H1 (cell line): ENCODE results near the gene LMAN2. TPM values are rescaled to one million over a fixed set of nuclear protein-coding genes. Genes with fewer than 3 reads are reported as not detected.

Experiments used
- CTCF ChIA-PET: fragments of 300-600 bp; sonication (Branson Sonifier 250); formaldehyde crosslinking; loops from one replicate; lab custom pipeline; 2021; ENCODE audit not compliant: partially characterized antibody; lab: Charles Lee
- POLR2A ChIA-PET: fragments of 300-600 bp; sonication (Branson Sonifier 250); formaldehyde crosslinking; loops from one replicate; lab custom pipeline; 2021; ENCODE audit warnings: inconsistent platforms; ENCODE audit not compliant: partially characterized antibody; lab: Charles Lee
- DNase-seq, 2 experiments: peaks; one replicate each; pipeline versions ENCODE4 v3.0.0 to v3.0.0-alpha.2; 2010 to 2022; ENCODE audit warnings: low spot score in 2 of 2, low read depth in 1 of 2, mixed read lengths in 1 of 2
- FAIRE-seq: peaks from 2 replicates; lab custom pipeline; 2011; peaks lifted over from hg19 to GRCh38; lab: Jason Lieb, UNC
- H2AFZ ChIP-seq: 2 replicates; pipeline ENCODE4 v1.8.1; 2012; ENCODE audit warnings: low read length, inconsistent platforms
- H2AK5ac ChIP-seq: 2 replicates; pipeline ENCODE4 v1.6.1; 2013; ENCODE audit warnings: low read depth, low read length
- H2BK120ac ChIP-seq: replicated peaks from 2 replicates; pipeline ENCODE3; 2013; ENCODE audit warnings: low read depth, low read length, inconsistent platforms
- H2BK12ac ChIP-seq: 2 replicates; pipeline ENCODE4 v1.6.1; 2013; ENCODE audit warnings: low read depth, low read length
- H2BK15ac ChIP-seq: 2 replicates; pipeline ENCODE4 v1.6.1; 2013; ENCODE audit warnings: low read length
- H2BK20ac ChIP-seq: 2 replicates; pipeline ENCODE4 v1.6.1; 2013; ENCODE audit warnings: low read length
- H2BK5ac ChIP-seq: 2 replicates; pipeline ENCODE4 v1.6.1; 2013; ENCODE audit warnings: low read depth, low read length
- H3K14ac ChIP-seq: 2 replicates; pipeline ENCODE4 v1.6.1; 2013; ENCODE audit warnings: inconsistent platforms; ENCODE audit not compliant: insufficient read length
- H3K18ac ChIP-seq: 2 replicates; pipeline ENCODE4 v1.6.1; 2013; ENCODE audit warnings: low read length; ENCODE audit errors: extremely low read depth
- H3K23ac ChIP-seq: 2 replicates; pipeline ENCODE4 v1.6.1; 2013; ENCODE audit warnings: inconsistent platforms; ENCODE audit not compliant: insufficient read length
- H3K23me2 ChIP-seq: 2 replicates; pipeline ENCODE4 v1.6.1; 2013; ENCODE audit warnings: low read depth, low read length
- H3K27ac ChIP-seq: 2 replicates; pipeline ENCODE4 v1.6.1; 2011; ENCODE audit warnings: low read depth, low read length, inconsistent platforms
- H3K27me3 ChIP-seq, 4 experiments: replicated peaks in 1 of 4; 1 replicate in 1 of 4; 2 replicates in 3 of 4; pipeline versions ENCODE4 v1.6.1 to v1.8.1; 2011 to 2013; ENCODE audit warnings: low read length in 3 of 4, mild to moderate bottlenecking in 3 of 4, inconsistent platforms in 2 of 4, mixed read lengths in 2 of 4, moderate library complexity in 1 of 4; ENCODE audit not compliant: control insufficient read depth in 3 of 4, insufficient read depth in 3 of 4; ENCODE audit errors: extremely low read depth in 1 of 4
- H3K36me3 ChIP-seq, 4 experiments: 2 replicates each; pipeline versions ENCODE4 v1.6.1 to v1.8.1; 2011 to 2013; ENCODE audit warnings: mild to moderate bottlenecking in 4 of 4, low read length in 3 of 4, moderate library complexity in 2 of 4, control low read depth in 1 of 4, inconsistent platforms in 1 of 4; ENCODE audit not compliant: insufficient read depth in 4 of 4, control insufficient read depth in 2 of 4
- H3K4ac ChIP-seq: replicated peaks from 2 replicates; pipeline ENCODE3; 2013; ENCODE audit warnings: low read length, low read depth, mixed read lengths, inconsistent platforms; ENCODE audit not compliant: insufficient read length
- H3K4me1 ChIP-seq, 4 experiments: replicated peaks in 1 of 4; 1 replicate in 1 of 4; 2 replicates in 3 of 4; pipeline versions ENCODE4 v1.6.1 to v1.8.1; 2011 to 2013; ENCODE audit warnings: low read length in 3 of 4, inconsistent platforms in 2 of 4, mixed read lengths in 1 of 4; ENCODE audit not compliant: insufficient read depth in 4 of 4, control insufficient read depth in 3 of 4
- H3K4me2 ChIP-seq, 2 experiments: 2 replicates each; pipeline versions ENCODE4 v1.6.1 to v1.8.1; 2011 to 2013; ENCODE audit warnings: low read depth in 2 of 2, low read length in 2 of 2, control low read depth in 1 of 2, inconsistent platforms in 1 of 2, mild to moderate bottlenecking in 1 of 2; ENCODE audit not compliant: insufficient read depth in 1 of 2
- H3K4me3 ChIP-seq, 4 experiments: fragments of 200-600, 300-600 bp in 1 of 4; sonication (generic), shearing (Covaris generic), sonication (Bioruptor Twin) in 1 of 4; 2 replicates each; pipeline versions ENCODE4 v1.5.1 to v1.8.1; 2011 to 2016; ENCODE audit warnings: low read length in 4 of 4, low read depth in 3 of 4, control low read depth in 2 of 4, inconsistent platforms in 2 of 4, mild to moderate bottlenecking in 2 of 4, mixed read lengths in 1 of 4, moderate library complexity in 1 of 4; ENCODE audit not compliant: insufficient read depth in 2 of 4; ENCODE audit errors: extremely low read depth in 1 of 4
- H3K56ac ChIP-seq: replicated peaks from 2 replicates; pipeline ENCODE3; 2013; ENCODE audit warnings: low read depth, mild to moderate bottlenecking, mixed read lengths, low read length, inconsistent platforms; ENCODE audit not compliant: insufficient read length
- H3K79me1 ChIP-seq: 2 replicates; pipeline ENCODE4 v1.6.1; 2013; ENCODE audit warnings: low read depth, low read length, control low read depth
- H3K79me2 ChIP-seq, 2 experiments: 2 replicates each; pipeline versions ENCODE4 v1.6.1 to v1.8.1; 2012 to 2013; ENCODE audit warnings: low read length in 2 of 2, mild to moderate bottlenecking in 2 of 2, inconsistent platforms in 1 of 2; ENCODE audit not compliant: insufficient read depth in 2 of 2, control insufficient read depth in 1 of 2
- H3K9ac ChIP-seq, 4 experiments: replicated peaks in 1 of 4; 1 replicate in 1 of 4; 2 replicates in 3 of 4; pipeline versions ENCODE4 v1.6.1 to v1.8.1; 2011 to 2013; ENCODE audit warnings: low read depth in 3 of 4, low read length in 3 of 4, control low read depth in 2 of 4, mild to moderate bottlenecking in 2 of 4, moderate library complexity in 2 of 4, inconsistent platforms in 1 of 4; ENCODE audit errors: extremely low read depth in 1 of 4
- H3K9me3 ChIP-seq, 2 experiments: 2 replicates each; pipeline versions ENCODE4 v1.6.1 to v1.8.1; 2012 to 2013; ENCODE audit warnings: mild to moderate bottlenecking in 2 of 2, moderate library complexity in 2 of 2, control low read depth in 1 of 2, inconsistent platforms in 1 of 2, low read depth in 1 of 2, low read length in 1 of 2, mixed read lengths in 1 of 2; ENCODE audit not compliant: insufficient read depth in 2 of 2
- H4K20me1 ChIP-seq, 2 experiments: replicated peaks in 1 of 2; 2 replicates each; pipeline versions ENCODE3 to v1.8.1; 2011 to 2013; ENCODE audit warnings: inconsistent platforms in 2 of 2, low read length in 2 of 2, mild to moderate bottlenecking in 1 of 2; ENCODE audit not compliant: insufficient read depth in 2 of 2, control insufficient read depth in 1 of 2
- H4K5ac ChIP-seq: 2 replicates; pipeline ENCODE4 v1.6.1; 2013; ENCODE audit warnings: low read length, low read depth, mixed read lengths, inconsistent platforms; ENCODE audit not compliant: insufficient read length
- H4K8ac ChIP-seq: 2 replicates; pipeline ENCODE4 v1.8.0; 2013; ENCODE audit warnings: mild to moderate bottlenecking, moderate library complexity, low read length, inconsistent platforms; ENCODE audit not compliant: insufficient read depth; ENCODE audit errors: extremely low read depth
- H4K91ac ChIP-seq: replicated peaks from 2 replicates; pipeline ENCODE3; 2013; ENCODE audit warnings: low read length, mixed read lengths, inconsistent platforms; ENCODE audit not compliant: insufficient read length
- HDAC6 ChIP-seq: IDR thresholded peaks from one replicate; pipeline ENCODE4 v1.7.1; 2012; ENCODE audit warnings: low read depth, mild to moderate bottlenecking, inconsistent platforms, low read length, moderate library complexity
- KDM5A ChIP-seq: fragments of 200-600 bp; IDR thresholded peaks from 2 replicates; pipeline ENCODE4 v1.7.1; 2012; ENCODE audit warnings: mild to moderate bottlenecking, low read length, inconsistent platforms, mixed read lengths
- MAFK ChIP-seq: IDR thresholded peaks from 2 replicates; pipeline ENCODE4 v1.6.1; 2012; ENCODE audit warnings: low read depth, mild to moderate bottlenecking, improper control_type of control experiment, low read length
- PHF8 ChIP-seq: fragments of 200-600 bp; sonication (generic); conservative IDR thresholded peaks from 2 replicates; pipeline ENCODE4 v1.7.1; 2012; ENCODE audit warnings: low read depth, mild to moderate bottlenecking, inconsistent platforms, low read length, moderate library complexity
- TAF1 ChIP-seq: IDR thresholded peaks from 2 replicates; pipeline ENCODE4 v1.6.1; 2011; ENCODE audit warnings: mild to moderate bottlenecking, low read depth, low read length
- WGBS, 2 experiments: shearing (Covaris generic) in 1 of 2; methylation state at CpG; one replicate each; pipeline versions ENCODE4 v1.1.6 to v1.1.7; 2013 to 2015; ENCODE audit warnings: low lambda C conversion rate in 2 of 2, mixed read lengths in 2 of 2, inconsistent platforms in 1 of 2, low coverage in 1 of 2, missing lambda C conversion rate in 1 of 2; ENCODE audit not compliant: insufficient replicate concordance in 2 of 2, insufficient coverage in 1 of 2, insufficient read length in 1 of 2; ENCODE audit errors: extremely low coverage in 1 of 2, missing lambda C conversion rate in 1 of 2; 5-methylcytosine and 5-hydroxymethylcytosine counted together
- polyA plus RNA-seq, 7 experiments: library from polyadenylated mRNA; depleted of rRNA in 3 of 7; stranded (reverse) in 5 of 7; unstranded in 2 of 7; fragments of >200 nt in 5 of 7; fragments of 200-250 nt in 2 of 7; gene quantifications; 1 replicate in 5 of 7; 2 replicates in 1 of 7; 4 replicates in 1 of 7; pipeline versions ENCODE4 v1.2.1 to v1.2.3, GENCODE V29; 2011 to 2013; ENCODE audit warnings: missing spikeins in 2 of 7, mixed read lengths in 2 of 7
- total RNA-seq: library from RNA; stranded (reverse); fragmentation: NEBNext Ultra II Directional; extraction: Animal tissue kit (Norgen Biotek cat#: 25700); gene quantifications from 2 replicates; pipeline ENCODE4 v1.2.1, GENCODE V29; 2021

The LMAN2 gene
- total and polyA plus RNA-seq, 2 of the 8 experiments (the other 6 are each of a cell fraction or from before 2014, with no cell fraction given): 116 to 225 TPM

DNA sequence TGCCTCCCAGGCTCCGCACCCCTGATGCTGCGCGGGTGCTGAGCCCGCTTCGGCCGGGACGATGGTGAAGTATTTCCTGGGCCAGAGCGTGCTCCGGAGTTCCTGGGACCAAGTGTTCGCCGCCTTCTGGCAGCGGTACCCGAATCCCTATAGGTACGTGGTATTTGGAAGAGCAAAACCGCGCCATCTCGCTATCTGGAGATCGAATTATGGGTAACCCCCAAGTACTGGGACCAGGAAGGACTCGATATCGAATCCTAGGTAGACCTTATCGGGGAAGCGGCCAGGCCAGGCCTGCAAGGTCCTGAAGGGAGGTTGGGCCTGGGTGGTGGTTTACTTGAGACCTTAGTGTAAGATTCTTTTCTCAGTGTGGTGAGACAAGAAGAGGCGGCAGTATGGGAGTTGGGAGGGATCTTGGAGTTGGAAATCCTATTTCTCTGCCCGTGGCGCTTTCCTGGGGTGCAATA lies 47.5 kb downstream of the LMAN2 start:
- ChIA-PET CTCF (interaction anchor here (1.0 to 1.4 kb wide), 3 partner anchors 67 to 231 kb away, joined by 3 to 4 read pairs (median 3); no protein-coding TSS in a partner anchor), POLR2A (interaction anchor here (0.8 to 12.1 kb wide), 8 partner anchors 8 to 168 kb away, joined by 3 to 111 read pairs (median 4); partner anchors contain the start of genes MXD3 and NSD1)
- Histone ChIP-seq H2BK20ac (no peak overlapping the region), H3K23ac (no peak overlapping the region), H2AK5ac (no peak overlapping the region), H3K4me3 (peak overlapping the region; percentile 91 to 99 (median 94)), H3K23me2 (peaks cover 13% of the 10 kb centered on the region; the same call in 1 of the 2 replicates), H3K56ac (no peak overlapping the region), H3K4me2 (peak overlapping the region; percentile 67 to 96), H2BK120ac (no peak overlapping the region), H3K4me1 (peaks cover 0 to 20% (median 5%) of the 10 kb centered on the region in 4 experiments; a peak in 5 of 7 replicates), H4K5ac (no peak overlapping the region), H2AFZ (no peak overlapping the region), H3K36me3 (peaks cover 3 to 27% (median 13%) of the 10 kb centered on the region in 4 experiments; a peak in 6 of 8 replicates), H3K9ac (peak overlapping the region; percentile 81 to 95 (median 86)), H4K91ac (no peak overlapping the region), H4K20me1 (peaks cover 9 to 13% of the 10 kb centered on the region in 2 experiments), H3K4ac (peak overlapping the region; percentile 12), H3K27me3 (no peaks in the 10 kb centered on the region), H3K79me2 (peaks cover 10 to 19% of the 10 kb centered on the region in 2 experiments), H4K8ac (peak overlapping the region; percentile 47; the same call in 1 of the 2 replicates), H2BK15ac (no peak overlapping the region), H3K18ac (peak overlapping the region; percentile 60; the same call in 1 of the 2 replicates), H3K27ac (peak overlapping the region; percentile 43), H3K9me3 (no peaks in the 10 kb centered on the region), H2BK12ac (0 out of 2 replicates have a peak overlapping the region, but pooled peaks have one; percentile 60), H3K79me1 (peaks cover 9% of the 10 kb centered on the region), H2BK5ac (peak overlapping the region; percentile 63; the same call in 1 of the 2 replicates), H3K14ac (no peak overlapping the region)
- no peak for DNase-seq
- TF ChIP-seq HDAC6 (no peak), MAFK (no peak), TAF1 (no peak), PHF8 (peak; percentile 74), KDM5A (peak; percentile 73)
- whole genome bisulfite sequencing, 2 experiments: 3% methylated on average over 25 of the region's 25 CpGs; no CpG with 5 or more reads in 1 of the 2 experiments
- FAIRE-seq: no peak
